Left ventricle myocardium superior (tissue), 1 donor: ENCODE results near the gene E2F8. TPM values are rescaled to one million over a fixed set of nuclear protein-coding genes. Genes with fewer than 3 reads are reported as not detected.
A peak's percentile ranks its signal among the peaks of the same experiment; 100 is the strongest.
"Not testable (repeated sequence)": the region's sequence is repeated elsewhere in the genome, so short reads cannot be mapped to it uniquely, and the experiment has no call there.

Experiments
- ATAC-seq: fragments of 200-7000 bp; cut with Tn5 transposase; one replicate; pipeline ENCODE4 v1.9.1; 2020; ENCODE audit warnings: mild to moderate bottlenecking, moderate library complexity
- DNase-seq: peaks from one replicate; pipeline ENCODE4 v3.0.0-alpha.2; 2020
- intact Hi-C: fragments of 100-400 bp; cut with micrococcal nuclease; formaldehyde crosslinking; loops from one replicate; pipeline ENCODE4 v1.11.0; 2022
- total RNA-seq: library from RNA; stranded (reverse); fragmentation: NEBNext Ultra II Directional; extraction: Animal tissue kit (Norgen Biotek cat#: 25700); gene quantifications from one replicate; pipeline ENCODE4 v1.2.1, GENCODE V29; 2021
- donor health status: DM: no; HTN: yes; CAD: no; lungs with severe emphysema.

The E2F8 gene
- total RNA-seq, 1 donor from 2014 or later = 5.8 TPM

DNA sequence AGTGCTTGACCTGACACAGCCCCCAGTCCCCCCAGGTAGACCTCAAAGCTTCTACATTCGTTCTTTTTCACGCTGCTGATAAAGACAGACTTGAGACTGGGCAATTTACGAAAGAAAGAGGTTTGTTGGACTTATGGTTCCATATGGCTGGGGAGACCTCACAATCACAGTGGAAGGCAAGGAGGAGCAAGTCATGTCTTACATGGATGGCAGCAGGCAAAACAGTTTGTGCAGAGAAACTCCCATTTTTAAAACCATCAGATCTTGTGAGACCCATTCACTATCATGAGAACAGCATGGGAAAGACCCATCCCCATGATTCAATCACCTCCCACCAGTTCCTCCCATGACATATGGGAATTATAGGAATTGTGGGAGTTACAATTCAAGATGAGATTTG, 13.7 kb upstream of the E2F8 start:
- ATAC-seq, intact Hi-C loops, DNase-seq: not testable (repeated sequence)

DNA sequence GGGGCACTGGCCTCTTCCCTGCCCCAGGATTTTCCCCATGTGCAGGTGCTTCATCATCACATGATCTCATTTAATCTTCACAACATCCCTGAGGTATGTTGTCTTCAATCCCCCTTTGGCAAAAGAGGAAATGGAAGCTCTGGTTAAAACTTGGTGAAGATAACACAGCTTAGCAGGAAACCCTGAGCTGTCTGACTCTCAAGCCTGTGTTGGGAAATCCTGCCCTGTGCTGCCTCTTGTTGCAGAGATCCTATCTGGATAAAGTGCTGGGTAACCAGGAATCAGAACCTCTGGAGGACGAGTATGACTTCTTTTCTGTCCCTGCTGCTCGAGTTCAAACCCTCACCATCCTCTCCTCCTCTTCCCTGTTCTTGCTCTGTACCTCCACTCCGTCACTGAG, 13.1 kb upstream of the E2F8 start:
- intact Hi-C loops = no loop called here
- ATAC-seq = no peak
- DNase-seq = no peak

DNA sequence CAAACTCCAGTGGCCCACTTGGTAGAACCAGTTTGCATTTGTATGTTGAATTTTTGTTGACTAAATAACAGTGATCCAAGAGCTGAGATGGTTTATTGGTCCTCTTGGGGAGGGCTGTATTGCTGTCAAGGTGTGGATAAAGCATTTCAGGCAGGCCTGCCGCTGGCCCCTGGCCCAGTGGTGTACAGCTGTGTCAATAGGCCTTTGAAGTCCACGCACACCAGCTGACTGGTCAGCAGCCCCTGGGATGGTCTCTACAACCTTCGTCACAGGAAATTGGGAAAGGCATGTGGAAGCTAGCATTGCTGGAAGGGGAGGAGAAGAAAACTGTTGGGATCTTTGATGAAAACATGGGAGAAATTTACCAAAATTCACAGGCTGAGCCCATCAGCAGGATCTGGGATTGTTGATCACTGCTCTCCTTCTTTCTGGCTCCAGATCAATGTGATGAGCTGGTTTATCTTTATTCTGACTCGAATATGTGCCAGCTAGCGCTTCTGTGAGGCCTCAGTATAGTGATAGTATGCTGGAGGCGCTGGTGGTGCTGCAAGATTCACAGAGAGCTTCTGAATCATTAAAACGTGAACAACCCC, 12.5 kb upstream of the E2F8 start:
- intact Hi-C loops = no loop called here
- DNase-seq (no peak), ATAC-seq (no peak)

DNA sequence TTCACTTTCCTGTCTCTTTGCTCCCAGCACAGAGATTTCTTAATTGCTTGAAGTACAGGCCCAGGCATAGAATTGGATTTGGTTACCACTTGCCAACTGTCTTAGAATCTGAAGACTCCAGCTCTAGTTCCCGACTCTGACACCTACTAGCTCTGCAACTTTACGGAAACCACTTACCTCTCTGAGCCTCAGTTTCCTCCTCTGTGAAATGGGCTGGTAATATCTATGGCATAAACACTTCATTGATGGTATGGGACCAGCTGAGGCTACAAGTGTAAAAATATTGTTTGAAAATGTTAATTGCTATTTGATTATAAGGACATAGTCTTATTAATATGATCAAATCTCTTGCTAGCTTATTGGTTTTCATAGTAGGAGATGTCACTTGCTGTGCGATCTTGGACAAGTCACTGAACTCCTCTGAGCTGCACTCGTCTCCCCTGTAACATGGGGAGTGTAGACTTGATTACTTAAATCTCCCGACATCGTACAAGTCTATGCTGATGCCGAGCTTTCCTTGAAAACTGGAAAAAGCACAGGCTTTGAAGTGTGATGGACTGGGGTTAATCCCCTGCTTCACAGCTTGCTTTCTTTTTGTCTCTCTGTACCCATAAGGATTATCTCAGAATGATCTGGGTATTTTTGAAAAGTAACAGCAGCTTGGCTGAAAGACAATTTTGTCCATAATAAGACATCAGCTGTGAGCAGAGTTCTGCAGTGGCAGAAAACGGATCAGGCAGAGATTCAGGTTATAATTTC, 11.8 kb upstream of the E2F8 start:
- intact Hi-C loops = no loop called here
- no peak for ATAC-seq
- DNase-seq = no peak

DNA sequence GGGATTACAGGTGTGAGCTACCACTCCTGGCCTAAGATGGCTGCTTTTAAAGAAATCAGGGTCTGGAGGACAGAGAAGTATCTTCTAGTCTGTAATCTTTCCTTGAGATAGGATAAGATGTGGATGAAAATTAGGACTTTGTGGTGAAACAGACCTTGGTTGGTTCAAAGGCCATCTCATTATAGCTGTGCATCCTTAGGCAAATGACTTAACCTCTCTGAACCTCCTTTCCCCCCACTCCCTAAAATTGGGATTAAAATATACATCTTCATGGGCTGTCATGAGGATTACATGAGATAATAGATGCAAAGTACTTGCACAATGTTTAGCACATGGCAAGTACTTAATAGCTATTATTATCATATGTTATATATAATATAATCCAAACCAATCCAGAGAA, 10.8 kb upstream of the E2F8 start:
- ATAC-seq (no peak), DNase-seq (no peak)
- intact Hi-C loops = no loop called here

DNA sequence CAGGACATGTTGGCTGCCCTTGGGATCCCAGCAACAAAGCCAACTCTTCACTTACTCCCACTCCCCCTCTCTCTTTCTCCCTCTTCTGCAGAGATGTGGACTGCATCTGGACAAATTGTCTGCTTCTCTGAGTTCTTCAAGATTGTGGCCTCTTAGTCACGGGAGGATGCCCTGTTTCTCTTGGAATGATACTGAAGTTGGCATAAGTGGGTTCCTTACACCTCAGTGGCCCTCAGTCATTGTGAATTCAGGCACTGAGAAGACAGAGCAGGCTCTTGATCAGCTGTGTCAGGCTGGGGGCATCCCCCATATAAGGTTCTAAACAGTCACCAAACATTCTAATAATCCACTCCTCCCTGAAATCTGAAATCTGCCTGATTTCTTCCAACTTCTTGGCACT, 6.1 kb upstream of the E2F8 start:
- ATAC-seq (no peak), DNase-seq (no peak)
- intact Hi-C loops = no loop called here

DNA sequence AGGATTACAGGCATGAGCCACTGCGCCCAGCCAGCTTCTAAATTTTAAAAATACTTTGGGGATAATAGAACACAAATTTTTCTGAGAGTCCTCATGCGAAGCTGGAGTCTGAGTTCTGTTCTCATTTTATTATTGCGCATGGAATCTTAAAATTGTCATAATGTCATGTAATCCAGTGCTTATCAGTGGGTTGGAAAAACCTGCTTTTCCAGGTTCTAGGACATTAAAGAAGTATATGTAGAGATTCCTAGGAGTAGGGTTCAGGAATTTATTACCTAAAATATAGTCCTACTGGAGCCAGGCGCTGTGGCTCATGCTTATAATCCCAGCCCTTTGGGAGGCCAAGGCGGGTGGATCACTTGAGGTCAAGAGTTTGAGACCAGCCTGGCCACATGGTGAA, 4.6 kb upstream of the E2F8 start:
- ATAC-seq (no peak), DNase-seq (no peak)
- intact Hi-C loops = no loop called here

DNA sequence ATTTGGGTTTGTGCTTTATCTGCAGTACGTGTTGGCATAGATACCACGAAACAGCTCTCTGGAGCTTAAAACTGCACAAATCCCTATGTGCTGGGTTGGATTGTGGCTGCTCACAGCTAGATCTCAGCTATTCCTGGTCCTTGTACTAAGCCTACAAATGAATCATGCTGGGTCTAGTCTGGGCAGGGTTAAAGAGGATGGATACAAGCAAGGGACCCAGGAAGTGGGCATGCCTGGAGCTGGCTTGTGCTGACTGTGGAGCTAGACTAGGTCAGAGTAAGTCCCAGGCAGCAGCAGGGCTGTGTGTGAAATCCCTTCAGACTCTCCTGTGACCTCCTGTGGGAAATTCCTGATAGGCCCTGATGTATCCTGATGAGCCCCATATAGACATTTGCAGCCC, 3.9 kb upstream of the E2F8 start:
- intact Hi-C loops = no loop called here
- DNase-seq (no peak), ATAC-seq (no peak)

DNA sequence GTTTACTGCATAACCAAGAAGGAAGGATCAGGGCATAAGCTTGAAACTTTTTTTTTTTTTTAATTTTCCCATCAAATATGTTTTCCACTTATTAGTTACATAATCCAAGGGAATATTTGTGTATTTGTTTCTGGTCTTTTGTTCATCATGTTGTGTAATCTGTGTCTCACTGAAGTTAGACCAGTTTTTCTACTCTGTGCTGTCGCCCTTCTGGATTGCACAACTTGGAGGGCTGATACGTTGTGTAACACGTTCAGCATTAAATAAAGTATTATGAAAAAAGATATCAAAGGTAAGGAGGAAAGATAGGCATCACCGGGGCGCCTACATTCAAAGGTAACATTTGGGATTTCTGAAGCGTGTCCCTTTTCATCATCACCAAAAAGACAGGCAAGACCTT, 3.3 kb upstream of the E2F8 start:
- DNase-seq (no peak), ATAC-seq (no peak)
- intact Hi-C loops = no loop called here

DNA sequence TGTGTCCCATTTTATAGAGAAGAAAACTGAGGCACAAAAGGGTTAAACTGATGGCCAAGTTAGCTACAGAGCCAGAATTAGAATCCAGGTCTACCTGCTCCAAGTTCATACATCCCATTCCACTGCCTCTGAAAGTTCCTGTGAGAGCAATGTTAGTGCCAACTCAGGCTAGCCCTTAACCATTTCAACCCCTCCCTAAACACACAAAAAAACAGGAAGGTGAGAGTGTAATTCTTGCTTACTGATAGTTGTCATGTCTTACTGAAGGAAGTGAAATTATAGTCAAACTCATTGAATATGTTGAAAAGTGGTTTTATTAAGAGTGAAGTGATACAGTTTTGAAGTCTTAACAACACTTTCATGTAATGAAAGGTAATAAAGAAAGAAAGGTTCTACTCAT, 2.9 kb upstream of the E2F8 start:
- ATAC-seq = no peak
- intact Hi-C loops = no loop called here
- no peak for DNase-seq

DNA sequence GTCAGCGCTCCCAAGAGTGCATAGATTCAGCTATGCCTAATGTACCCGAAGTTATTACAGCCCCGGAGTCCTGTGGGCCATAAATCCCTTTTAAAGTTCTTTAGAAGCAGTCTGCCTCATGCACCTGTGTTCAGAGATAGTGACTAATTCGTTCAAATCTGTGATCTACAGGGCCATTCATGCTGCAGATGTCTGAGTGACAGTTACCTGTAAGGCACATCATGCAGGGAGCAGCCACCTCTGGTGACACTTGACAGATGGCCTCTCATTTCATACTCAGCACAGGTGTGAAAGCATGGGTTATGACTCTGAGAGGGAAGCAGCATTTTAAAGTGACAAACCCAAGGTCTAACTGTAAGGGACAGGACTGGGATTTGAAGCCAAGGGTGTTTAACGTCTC, 2.4 kb upstream of the E2F8 start:
- intact Hi-C loops = no loop called here
- ATAC-seq = no peak
- no peak for DNase-seq

DNA sequence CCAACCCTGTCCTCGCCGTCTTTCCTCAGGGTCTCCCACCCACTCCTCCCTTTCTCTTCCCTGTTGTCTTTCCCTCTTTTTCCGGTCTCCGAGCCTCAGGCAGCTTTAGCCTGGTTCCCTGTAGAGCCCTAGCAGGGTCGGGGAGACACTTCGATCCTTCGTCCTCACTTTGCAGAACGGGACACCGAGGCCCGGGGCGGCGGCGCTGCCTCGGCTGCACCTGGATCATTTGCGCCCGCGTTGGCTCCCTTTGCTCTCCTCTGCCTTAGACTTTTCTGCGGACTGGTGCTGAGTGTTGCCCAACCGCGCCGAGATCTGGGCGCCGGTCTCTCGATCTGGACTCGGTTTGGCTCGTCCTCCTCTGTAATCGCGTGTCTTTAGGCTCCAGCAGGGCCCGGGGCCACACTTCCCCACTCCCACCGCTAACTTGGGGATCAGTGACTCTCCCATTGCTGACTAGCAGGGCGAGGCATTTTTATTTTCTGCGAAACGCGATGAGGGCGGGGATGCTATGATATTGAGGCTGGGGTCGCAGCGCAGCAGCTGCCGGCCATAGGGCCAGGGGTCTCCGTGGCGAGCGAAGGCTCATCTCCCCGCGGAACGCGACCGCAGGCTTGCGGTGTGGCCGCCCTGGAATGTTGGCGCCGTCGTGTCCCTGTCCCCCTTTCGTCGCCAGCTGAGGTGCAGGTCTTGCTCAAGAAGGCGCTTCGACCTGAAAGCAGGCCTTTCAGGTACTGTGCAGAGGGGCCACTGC, 1.6 kb upstream of the E2F8 start:
- intact Hi-C loops = no loop called here
- peak; percentile 35 for DNase-seq
- ATAC-seq = peak; percentile 3

DNA sequence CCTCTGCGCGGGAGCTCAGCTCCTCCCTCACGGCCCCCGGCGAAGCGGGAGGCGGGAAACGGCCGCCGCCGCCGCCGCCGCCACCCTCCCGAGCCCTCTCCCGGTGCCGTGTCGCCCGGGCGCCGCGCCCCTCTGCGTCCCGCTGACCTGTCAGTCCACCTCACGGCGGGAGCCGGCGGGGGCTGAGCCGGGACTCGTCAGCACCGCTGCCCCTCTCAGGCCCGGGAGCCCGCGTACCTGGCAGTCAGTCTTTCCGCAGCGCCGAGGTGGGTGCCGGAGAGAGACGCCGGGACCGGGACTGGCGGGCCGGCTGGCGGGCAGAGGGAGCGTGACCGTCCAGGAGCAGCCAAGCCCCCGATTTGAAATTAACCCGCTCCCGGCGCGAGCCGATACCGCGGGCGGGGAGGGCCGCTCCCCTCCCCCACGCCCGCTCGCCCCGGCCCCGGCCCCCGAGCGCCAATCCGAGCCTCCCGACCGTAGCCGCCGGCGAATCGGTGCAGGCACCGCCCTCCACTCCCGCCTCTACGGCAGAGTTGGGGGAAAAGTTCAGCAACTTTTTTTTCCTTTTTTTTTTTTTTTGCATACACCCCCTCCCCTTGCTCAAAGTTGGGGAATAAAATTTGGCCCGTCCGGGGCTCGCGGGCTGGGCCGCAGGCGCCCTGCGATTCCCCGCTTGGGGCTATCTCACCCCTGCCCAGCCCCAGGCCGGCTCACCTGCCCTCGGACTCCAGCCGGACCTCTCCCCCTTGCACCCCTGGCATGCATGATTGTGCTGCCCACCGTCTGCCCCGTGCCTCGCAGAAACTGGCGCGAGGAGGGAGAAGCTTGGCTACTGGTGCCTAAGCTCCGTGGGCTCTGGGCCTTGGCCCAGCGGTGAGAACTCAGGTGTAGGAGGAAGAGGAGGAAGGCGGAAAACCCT, 774 bp upstream of the E2F8 start:
- DNase-seq (peak; percentile 58), ATAC-seq (peak; percentile 76)
- intact Hi-C loops = no loop called here

DNA sequence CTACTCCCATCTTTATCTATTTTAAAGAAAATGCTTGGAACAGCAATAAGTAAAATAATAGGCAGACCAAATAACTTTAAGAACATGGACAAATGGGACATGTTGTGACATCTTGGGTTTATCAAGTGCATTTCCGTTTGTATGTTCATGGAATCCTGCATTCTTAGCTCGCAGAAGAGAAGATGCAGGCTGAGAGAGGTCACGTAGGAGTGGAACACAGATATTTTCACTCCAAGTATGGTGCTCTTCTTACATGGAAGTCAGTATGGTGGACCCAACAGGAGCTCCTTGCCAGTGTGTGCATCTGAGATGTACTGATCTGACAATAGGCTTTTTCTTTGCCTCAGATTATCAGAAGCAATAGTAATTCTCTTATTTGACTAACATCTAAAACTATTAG, 1.7 kb downstream of the E2F8 start:
- DNase-seq = no peak
- ATAC-seq = no peak
- intact Hi-C loops = no loop called here

DNA sequence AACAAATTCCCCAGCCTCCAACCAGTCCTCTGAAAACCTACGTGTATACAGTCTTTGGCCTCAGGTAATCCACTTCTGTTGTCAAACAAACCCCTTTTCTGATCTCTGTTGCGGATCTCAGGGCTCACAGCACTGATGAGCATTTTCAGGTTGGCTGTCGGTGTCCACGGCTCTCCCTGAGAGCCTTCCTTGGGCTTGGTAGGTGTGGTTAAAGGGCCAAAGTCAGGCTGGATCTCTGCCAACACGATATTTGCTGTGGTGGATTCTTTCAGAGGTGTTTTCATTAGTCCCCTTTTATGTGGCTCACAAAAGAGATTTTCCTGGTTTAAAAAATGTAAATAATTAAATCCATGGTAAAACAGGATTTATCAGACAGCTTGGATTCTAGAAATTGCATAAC, 2.9 kb downstream of the E2F8 start:
- intact Hi-C loops = no loop called here
- ATAC-seq (no peak), DNase-seq (no peak)

DNA sequence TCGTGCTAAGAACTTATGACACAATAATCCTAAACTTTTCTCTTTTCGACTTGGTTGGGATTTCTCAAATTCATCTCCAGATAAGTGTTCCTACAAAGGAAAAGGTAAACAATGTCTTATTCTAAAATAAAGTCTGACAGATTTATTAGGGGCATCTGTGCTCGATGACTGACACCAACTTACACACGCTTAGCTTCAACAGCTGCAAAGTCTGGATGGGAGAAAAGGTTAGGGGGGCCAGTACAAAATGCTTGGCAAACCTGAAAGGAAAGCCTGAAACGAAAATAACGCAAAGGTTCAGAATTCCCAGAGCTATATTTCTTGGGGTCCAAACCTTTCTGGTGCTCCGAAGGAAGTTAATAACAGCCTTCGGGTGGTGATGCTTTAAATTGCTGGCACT, 3.4 kb downstream of the E2F8 start:
- intact Hi-C loops = no loop called here
- DNase-seq (no peak), ATAC-seq (no peak)

DNA sequence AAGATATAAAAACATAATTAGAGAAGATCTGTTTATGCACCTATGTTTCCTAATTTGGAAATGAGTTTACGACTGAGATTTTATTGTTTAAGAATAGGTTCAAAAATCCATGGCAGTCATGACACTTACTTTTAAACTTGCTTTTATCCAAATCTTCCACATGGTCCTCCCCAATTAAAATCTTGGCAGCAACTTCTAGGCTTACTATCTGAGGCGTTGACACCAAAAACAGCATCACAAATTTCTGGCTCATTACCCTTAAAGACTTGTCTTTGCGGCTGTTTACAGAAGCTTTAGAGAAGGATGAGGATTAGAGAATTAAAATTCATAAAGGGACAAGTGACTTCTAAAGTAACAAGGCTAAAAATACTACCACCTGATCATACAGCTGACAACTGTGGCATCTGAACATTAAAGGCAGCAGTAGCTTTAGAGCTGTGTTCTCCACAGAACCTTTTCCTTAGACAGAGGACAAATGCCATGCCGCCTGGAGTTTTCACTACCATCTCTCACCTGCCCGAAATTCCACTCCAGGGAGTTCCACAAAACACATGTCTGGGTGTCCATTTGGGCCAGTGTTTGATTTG, 6.4 kb downstream of the E2F8 start:
- intact Hi-C loops = no loop called here
- peak; percentile 29 for ATAC-seq
- no peak for DNase-seq

DNA sequence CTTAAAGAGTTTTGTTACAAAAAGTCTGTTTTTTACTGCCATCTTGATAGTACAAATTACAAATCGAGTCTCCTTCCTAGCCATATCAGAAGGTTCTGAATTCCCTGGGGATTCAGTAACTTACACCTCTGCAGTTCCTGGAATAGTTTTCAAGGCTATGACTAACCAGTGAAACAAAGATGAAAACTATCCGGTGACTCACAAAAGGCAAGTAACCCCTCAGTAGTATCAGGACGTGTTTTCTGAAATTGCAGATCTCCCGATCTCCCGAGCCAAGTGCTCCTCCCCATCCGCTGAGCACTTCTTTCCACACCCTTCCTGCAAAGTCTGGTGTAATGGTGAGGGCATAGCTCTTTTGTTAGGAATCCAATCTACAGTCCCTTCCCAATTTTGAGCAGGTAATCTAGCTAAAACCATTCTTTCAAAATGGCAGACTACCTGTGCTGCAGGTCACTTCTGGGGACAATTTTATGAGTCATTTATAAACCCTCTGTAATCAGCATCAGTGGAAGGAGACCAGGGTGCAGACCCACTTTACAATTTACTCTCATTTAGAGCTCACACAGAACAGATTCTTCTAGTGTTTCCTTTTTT, 7.7 kb downstream of the E2F8 start:
- intact Hi-C loops = no loop called here
- DNase-seq (no peak), ATAC-seq (no peak)

DNA sequence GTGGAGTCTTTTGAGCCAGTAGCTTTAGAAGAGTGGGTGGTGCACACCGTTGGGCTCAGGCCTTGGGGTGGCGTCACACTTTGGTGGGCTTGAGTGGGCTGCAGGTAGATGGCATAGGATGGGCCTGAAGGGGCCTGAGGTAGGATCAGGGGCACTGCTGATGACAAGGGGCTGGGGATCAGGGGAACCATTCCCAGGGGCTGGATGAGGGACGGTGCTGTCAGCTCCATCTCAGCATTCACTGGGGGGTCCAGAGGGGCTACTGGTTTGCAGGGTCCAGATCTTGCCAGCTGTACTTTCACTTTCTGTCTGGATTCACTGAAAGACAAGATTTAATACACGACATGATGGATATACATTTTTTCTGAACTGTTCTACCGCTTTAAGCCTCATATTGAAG, 11.1 kb downstream of the E2F8 start:
- intact Hi-C loops = no loop called here
- ATAC-seq (no peak), DNase-seq (no peak)
